Peyer's patch (tissue), 4 donors: ENCODE results near the gene MAGEA2.
"Not testable (repeated sequence)": the region's sequence is repeated elsewhere in the genome, so short reads cannot be mapped to it uniquely, and the experiment has no call there.

Experiments
- POLR2A ChIP-seq, 2 donors: fragments of 450-650 bp; IDR thresholded peaks; one replicate each; pipeline ENCODE4 v1.5.1; 2017; ENCODE audit warnings: antibody characterized with exemption in 2 of 2, mild to moderate bottlenecking in 2 of 2, moderate library complexity in 2 of 2
- TF ChIP-seq, protein P1 (sequence below), 6 experiments: fragments of 450-650 bp in 4 of 6; fragments of 200-600 bp in 2 of 6; sonication (generic) in 1 of 6; IDR thresholded peaks; one replicate each; pipeline ENCODE4 v1.5.1; 2017 to 2019; ENCODE audit warnings: antibody characterized with exemption in 6 of 6, mild to moderate bottlenecking in 3 of 6, moderate library complexity in 1 of 6

DNA sequence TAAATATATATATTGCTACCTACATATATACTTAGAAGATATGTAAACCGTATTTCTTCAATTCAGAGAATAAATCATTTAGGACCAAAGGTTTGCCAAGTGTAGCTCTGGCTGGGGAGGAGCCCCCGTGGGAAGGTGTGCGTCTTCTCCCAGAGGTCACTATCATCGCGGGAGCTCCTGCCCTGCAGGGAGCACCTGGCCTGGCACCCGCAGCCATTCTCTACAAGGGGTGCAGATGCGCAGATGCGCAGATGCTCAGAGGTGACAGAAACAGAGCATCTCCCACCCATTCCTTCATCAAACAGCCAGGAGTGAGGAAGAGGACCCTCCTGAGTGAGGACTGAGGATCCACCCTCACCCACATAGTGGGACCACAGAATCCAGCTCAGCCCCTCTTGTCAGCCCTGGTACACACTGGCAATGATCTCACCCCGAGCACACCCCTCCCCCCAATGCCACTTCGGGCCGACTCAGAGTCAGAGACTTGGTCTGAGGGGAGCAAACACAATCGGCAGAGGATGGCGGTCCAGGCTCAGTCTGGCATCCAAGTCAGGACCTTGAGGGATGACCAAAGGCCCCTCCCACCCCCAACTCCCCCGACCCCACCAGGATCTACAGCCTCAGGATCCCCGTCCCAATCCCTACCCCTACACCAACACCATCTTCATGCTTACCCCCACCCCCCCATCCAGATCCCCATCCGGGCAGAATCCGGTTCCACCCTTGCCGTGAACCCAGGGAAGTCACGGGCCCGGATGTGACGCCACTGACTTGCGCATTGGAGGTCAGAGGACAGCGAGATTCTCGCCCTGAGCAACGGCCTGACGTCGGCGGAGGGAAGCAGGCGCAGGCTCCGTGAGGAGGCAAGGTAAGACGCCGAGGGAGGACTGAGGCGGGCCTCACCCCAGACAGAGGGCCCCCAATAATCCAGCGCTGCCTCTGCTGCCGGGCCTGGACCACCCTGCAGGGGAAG lies 39.5 kb downstream of the MAGEA2 start, which contains the start of gene MAGEA2B:
- TF ChIP-seq POLR2A (IDR thresholded peaks at IDR 0.05) = not testable (repeated sequence)
- TF ChIP-seq, protein P1, sequence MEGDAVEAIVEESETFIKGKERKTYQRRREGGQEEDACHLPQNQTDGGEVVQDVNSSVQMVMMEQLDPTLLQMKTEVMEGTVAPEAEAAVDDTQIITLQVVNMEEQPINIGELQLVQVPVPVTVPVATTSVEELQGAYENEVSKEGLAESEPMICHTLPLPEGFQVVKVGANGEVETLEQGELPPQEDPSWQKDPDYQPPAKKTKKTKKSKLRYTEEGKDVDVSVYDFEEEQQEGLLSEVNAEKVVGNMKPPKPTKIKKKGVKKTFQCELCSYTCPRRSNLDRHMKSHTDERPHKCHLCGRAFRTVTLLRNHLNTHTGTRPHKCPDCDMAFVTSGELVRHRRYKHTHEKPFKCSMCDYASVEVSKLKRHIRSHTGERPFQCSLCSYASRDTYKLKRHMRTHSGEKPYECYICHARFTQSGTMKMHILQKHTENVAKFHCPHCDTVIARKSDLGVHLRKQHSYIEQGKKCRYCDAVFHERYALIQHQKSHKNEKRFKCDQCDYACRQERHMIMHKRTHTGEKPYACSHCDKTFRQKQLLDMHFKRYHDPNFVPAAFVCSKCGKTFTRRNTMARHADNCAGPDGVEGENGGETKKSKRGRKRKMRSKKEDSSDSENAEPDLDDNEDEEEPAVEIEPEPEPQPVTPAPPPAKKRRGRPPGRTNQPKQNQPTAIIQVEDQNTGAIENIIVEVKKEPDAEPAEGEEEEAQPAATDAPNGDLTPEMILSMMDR (IDR thresholded peaks at IDR 0.05) = not testable (repeated sequence)
